Endothelial cell of umbilical vein (primary cell): ENCODE data around the gene SEC14L6. TPM values are rescaled to one million over a fixed set of nuclear protein-coding genes. Genes with fewer than 3 reads are reported as not detected.

Experiments used
- BruUV-seq: library from RNA; stranded (reverse); fragments of 400-500 nt; replicated peaks from 2 replicates; lab custom pipeline; 2021; lab: Mats Ljungman, UMichigan
- CTCF ChIA-PET: fragments of 300-600, 350-600 bp; sonication (Branson Sonifier 250); formaldehyde crosslinking; loops from one replicate; lab custom pipeline; 2021; ENCODE audit warnings: antibody characterized with exemption, inconsistent platforms; lab: Charles Lee
- POLR2A ChIA-PET: fragments of 300-600, 350-600 bp; sonication (Branson Sonifier 250); formaldehyde crosslinking; loops from one replicate; lab custom pipeline; 2021; ENCODE audit warnings: antibody characterized with exemption, inconsistent platforms; lab: Charles Lee
- DNase-seq: peaks from one replicate; pipeline ENCODE4 v3.0.0-alpha.2; 2011; ENCODE audit warnings: low read depth, low spot score
- FAIRE-seq: peaks from 2 replicates; lab custom pipeline; 2011; peaks lifted over from hg19 to GRCh38; lab: Jason Lieb, UNC
- H2AFZ ChIP-seq: 2 replicates; pipeline ENCODE4 v1.6.0; 2012; ENCODE audit warnings: low read depth, low read length, control low read depth, inconsistent platforms
- H3K27ac ChIP-seq: 2 replicates; pipeline ENCODE4 v1.5.1; 2011; ENCODE audit warnings: low read depth, mild to moderate bottlenecking, control low read depth, low read length, moderate library complexity; ENCODE audit not compliant: insufficient read depth
- H3K27me3 ChIP-seq, 2 experiments: 2 replicates each; pipeline versions ENCODE4 v1.6.0 to v1.6.1; 2011; ENCODE audit warnings: low read length in 2 of 2, mixed read lengths in 1 of 2; ENCODE audit not compliant: control insufficient read depth in 2 of 2, insufficient read depth in 2 of 2
- H3K36me3 ChIP-seq, 2 experiments: 2 replicates in 1 of 2; 3 replicates in 1 of 2; pipeline ENCODE4 v1.5.1; 2011; ENCODE audit warnings: low read length in 2 of 2, mild to moderate bottlenecking in 1 of 2, moderate library complexity in 1 of 2; ENCODE audit not compliant: control insufficient read depth in 2 of 2, insufficient read depth in 2 of 2; ENCODE audit errors: extremely low read depth in 1 of 2
- H3K4me1 ChIP-seq: 3 replicates; pipeline ENCODE4 v1.5.1; 2011; ENCODE audit warnings: mild to moderate bottlenecking, low read length; ENCODE audit not compliant: control insufficient read depth, insufficient read depth; ENCODE audit errors: extremely low read depth
- H3K4me2 ChIP-seq: 2 replicates; pipeline ENCODE4 v1.6.1; 2011; ENCODE audit warnings: low read length, control low read depth, mixed read lengths; ENCODE audit not compliant: insufficient read depth
- H3K4me3 ChIP-seq, 3 experiments: fragments of 200-600 bp in 1 of 3; sonication (generic), shearing (Covaris generic) in 1 of 3; replicated peaks in 1 of 3; 2 replicates each; pipeline ENCODE4 v1.5.1; 2011 to 2016; ENCODE audit warnings: control low read depth in 3 of 3, low read length in 3 of 3, mild to moderate bottlenecking in 2 of 3, inconsistent platforms in 1 of 3, low read depth in 1 of 3, moderate library complexity in 1 of 3; ENCODE audit not compliant: insufficient read depth in 1 of 3
- H3K79me2 ChIP-seq: 2 replicates; pipeline ENCODE4 v1.6.0; 2012; ENCODE audit warnings: low read length, inconsistent platforms; ENCODE audit not compliant: control insufficient read depth, insufficient read depth
- H3K9ac ChIP-seq: replicated peaks from 2 replicates; pipeline ENCODE3; 2011; ENCODE audit warnings: low read length, control low read depth; ENCODE audit not compliant: insufficient read depth; ENCODE audit errors: extremely low read depth
- H3K9me1 ChIP-seq: replicated peaks from 3 replicates; pipeline ENCODE4 v1.6.0; 2011; ENCODE audit warnings: mild to moderate bottlenecking, low read length; ENCODE audit not compliant: control insufficient read depth, insufficient read depth; ENCODE audit errors: extremely low read depth
- H3K9me3 ChIP-seq: replicated peaks from 2 replicates; pipeline ENCODE4 v1.5.1; 2012; ENCODE audit warnings: low read length, inconsistent platforms; ENCODE audit not compliant: control insufficient read depth, insufficient read depth
- H4K20me1 ChIP-seq: replicated peaks from 2 replicates; pipeline ENCODE3; 2011; ENCODE audit warnings: mild to moderate bottlenecking, low read length; ENCODE audit not compliant: control insufficient read depth, insufficient read depth; ENCODE audit errors: extremely low read depth
- JUN ChIP-seq: IDR thresholded peaks from 2 replicates; pipeline ENCODE4 v1.6.1; 2011; ENCODE audit warnings: borderline replicate concordance, low read depth; ENCODE audit not compliant: insufficient read length, insufficient read depth
- MYC ChIP-seq: IDR thresholded peaks from one replicate; pipeline ENCODE4 v1.6.1; 2011; ENCODE audit warnings: mild to moderate bottlenecking, low read depth, low read length
- POLR2AphosphoS5 ChIP-seq: IDR thresholded peaks from 2 replicates; pipeline ENCODE4 v1.6.1; 2012; ENCODE audit warnings: low read depth, mild to moderate bottlenecking, control low read depth, low read length, moderate library complexity; ENCODE audit not compliant: insufficient read depth
- dilution Hi-C: fragments of 300-500 bp; cut with MboI; formaldehyde crosslinking; loops from one replicate; pipeline ENCODE4 v1.15.0; 2019; ENCODE audit warnings: low sequenced_read_pairs; ENCODE audit not compliant: extremely low pct_ligation_motif_present
- intact Hi-C: fragments of 100-400 bp; cut with micrococcal nuclease; formaldehyde crosslinking; loops from one replicate; pipeline ENCODE4 v1.10.0; 2022
- polyA plus RNA-seq, 4 experiments: library from polyadenylated mRNA; depleted of rRNA in 3 of 4; stranded (reverse) in 3 of 4; unstranded in 1 of 4; fragments of >200 nt; gene quantifications; 2 replicates each; pipeline versions ENCODE4 v1.2.1 to v1.2.3, GENCODE V29; 2011 to 2012; ENCODE audit warnings: missing spikeins in 1 of 4
- total RNA-seq: library from RNA; stranded (reverse); gene quantifications from 2 replicates; pipeline ENCODE4 v1.2.3, GENCODE V29; 2021
- TF ChIP-seq, protein P1 (sequence below): IDR thresholded peaks from 2 replicates; pipeline ENCODE4 v1.6.1; 2011; ENCODE audit not compliant: insufficient read depth, insufficient read length
- TF ChIP-seq, protein P2 (sequence below), 2 donors: IDR thresholded peaks; 1 replicate in 1 of 2; 2 replicates in 1 of 2; pipeline ENCODE4 v1.5.1; 2011; ENCODE audit warnings: low read length in 2 of 2, mild to moderate bottlenecking in 2 of 2, moderate library complexity in 2 of 2, control low read depth in 1 of 2, inconsistent platforms in 1 of 2, low read depth in 1 of 2; ENCODE audit not compliant: insufficient read depth in 1 of 2; ENCODE audit errors: extremely low read depth in 1 of 2

SEC14L6 gene
- total and polyA plus RNA-seq, 2 donors (not counting 3 experiments of a cell fraction or from before 2014, with no cell fraction given): 0.04 to 0.15 TPM

DNA sequence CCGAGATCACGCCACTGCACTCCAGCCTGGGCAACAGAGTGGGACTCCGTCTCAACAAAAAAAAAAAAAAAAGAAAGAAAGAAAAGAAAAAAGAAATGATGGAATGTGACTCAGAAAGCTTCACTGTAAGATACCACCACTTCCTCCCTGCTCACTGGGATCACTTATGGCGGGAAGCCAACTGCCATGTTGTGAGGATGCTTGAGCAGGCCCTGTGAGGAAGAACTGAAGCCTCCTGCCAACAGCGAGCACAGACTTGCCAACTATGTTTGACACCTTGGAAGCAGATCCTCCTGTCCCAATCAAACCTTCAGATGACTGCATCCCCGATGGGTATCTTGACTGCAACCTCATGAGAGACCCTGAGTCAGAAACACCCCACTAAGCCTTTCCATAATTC is 8.3 kb downstream of the SEC14L6 start:
- Histone ChIP-seq H3K9me1 (no peaks in the 10 kb centered on the region), H3K9ac (no peak overlapping the region), H3K9me3 (no peaks in the 10 kb centered on the region), H2AFZ (no peak overlapping the region), H3K4me1 (no peaks in the 10 kb centered on the region), H3K27ac (no peak overlapping the region), H3K4me3 (no peak overlapping the region), H3K36me3 (no peaks in the 10 kb centered on the region), H3K27me3 (peaks cover 11 to 12% of the 10 kb centered on the region in 2 experiments), H4K20me1 (no peaks in the 10 kb centered on the region), H3K4me2 (no peak overlapping the region), H3K79me2 (no peaks in the 10 kb centered on the region)
- BruUV-seq: no TSS peak
- dilution Hi-C loops (no loop called here), intact Hi-C loops (no loop called here)
- FAIRE-seq (no peak), DNase-seq (no peak)
- POLR2A ChIA-PET: no interaction called here
- CTCF ChIA-PET: interaction anchor here (1.4 kb wide), 1 partner anchor 12 kb away, joined by 3 read pairs; no protein-coding TSS in a partner anchor
- TF ChIP-seq, protein P1, sequence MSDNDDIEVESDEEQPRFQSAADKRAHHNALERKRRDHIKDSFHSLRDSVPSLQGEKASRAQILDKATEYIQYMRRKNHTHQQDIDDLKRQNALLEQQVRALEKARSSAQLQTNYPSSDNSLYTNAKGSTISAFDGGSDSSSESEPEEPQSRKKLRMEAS: no peak
- TF ChIP-seq POLR2AphosphoS5 (no peak), JUN (no peak), MYC (no peak)
- TF ChIP-seq, protein P2, sequence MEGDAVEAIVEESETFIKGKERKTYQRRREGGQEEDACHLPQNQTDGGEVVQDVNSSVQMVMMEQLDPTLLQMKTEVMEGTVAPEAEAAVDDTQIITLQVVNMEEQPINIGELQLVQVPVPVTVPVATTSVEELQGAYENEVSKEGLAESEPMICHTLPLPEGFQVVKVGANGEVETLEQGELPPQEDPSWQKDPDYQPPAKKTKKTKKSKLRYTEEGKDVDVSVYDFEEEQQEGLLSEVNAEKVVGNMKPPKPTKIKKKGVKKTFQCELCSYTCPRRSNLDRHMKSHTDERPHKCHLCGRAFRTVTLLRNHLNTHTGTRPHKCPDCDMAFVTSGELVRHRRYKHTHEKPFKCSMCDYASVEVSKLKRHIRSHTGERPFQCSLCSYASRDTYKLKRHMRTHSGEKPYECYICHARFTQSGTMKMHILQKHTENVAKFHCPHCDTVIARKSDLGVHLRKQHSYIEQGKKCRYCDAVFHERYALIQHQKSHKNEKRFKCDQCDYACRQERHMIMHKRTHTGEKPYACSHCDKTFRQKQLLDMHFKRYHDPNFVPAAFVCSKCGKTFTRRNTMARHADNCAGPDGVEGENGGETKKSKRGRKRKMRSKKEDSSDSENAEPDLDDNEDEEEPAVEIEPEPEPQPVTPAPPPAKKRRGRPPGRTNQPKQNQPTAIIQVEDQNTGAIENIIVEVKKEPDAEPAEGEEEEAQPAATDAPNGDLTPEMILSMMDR (IDR thresholded peaks at IDR 0.05; ENCODE audit: extremely low read depth in 1 of 2, insufficient read depth in 1 of 2, low read depth in 1 of 2, low read length in 2 of 2): no peak
